ENCODE results near the gene TLE1.

Gene TLE1

DNA sequence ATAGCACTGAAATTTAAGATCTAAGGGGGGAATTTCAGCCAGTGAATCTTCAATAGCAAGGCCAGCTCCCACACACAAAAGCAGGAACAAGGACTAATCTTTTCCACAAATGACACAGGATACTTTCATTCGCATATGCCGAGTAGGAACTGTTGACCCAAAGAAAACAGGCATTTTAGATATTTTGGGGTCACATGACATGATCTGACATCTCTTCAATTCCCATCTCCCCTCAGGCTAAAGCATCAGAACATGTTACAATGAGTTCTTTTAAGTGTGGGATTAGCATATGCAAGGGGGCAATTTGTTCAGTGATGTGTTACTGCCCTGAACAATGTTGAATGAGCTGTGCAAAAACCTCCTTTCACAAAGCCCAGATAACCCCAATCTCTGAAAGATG is 68.2 kb downstream of the TLE1 start:
- H3K4me3 ChIP-seq (ENCODE audit: low read depth, low read length), result no peak overlapping the region
- TF ChIP-seq, protein P1, sequence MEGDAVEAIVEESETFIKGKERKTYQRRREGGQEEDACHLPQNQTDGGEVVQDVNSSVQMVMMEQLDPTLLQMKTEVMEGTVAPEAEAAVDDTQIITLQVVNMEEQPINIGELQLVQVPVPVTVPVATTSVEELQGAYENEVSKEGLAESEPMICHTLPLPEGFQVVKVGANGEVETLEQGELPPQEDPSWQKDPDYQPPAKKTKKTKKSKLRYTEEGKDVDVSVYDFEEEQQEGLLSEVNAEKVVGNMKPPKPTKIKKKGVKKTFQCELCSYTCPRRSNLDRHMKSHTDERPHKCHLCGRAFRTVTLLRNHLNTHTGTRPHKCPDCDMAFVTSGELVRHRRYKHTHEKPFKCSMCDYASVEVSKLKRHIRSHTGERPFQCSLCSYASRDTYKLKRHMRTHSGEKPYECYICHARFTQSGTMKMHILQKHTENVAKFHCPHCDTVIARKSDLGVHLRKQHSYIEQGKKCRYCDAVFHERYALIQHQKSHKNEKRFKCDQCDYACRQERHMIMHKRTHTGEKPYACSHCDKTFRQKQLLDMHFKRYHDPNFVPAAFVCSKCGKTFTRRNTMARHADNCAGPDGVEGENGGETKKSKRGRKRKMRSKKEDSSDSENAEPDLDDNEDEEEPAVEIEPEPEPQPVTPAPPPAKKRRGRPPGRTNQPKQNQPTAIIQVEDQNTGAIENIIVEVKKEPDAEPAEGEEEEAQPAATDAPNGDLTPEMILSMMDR (conservative IDR thresholded peaks at IDR 0.05; ENCODE audit: low read depth, low read length), result no peak
- DNase-seq (ENCODE audit: low read depth), result no peak

DNA sequence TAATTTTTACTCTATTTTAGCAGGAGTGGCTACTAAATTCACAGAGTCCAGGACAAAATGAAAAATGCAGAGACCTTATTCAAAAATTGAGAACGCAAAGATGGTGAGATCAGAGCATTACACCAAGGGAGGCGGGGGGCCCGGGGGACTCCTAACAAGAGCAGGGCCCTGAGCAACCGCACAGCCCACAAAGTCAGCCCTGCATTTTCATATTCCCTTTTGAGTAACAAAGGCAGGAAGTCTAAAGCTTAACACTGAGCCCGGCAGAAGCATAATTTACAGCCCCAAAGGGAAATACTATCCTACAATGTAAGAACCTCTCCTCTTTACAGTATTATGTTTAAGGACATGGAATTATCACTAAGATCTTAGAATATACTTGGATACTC is 69.4 kb downstream of the TLE1 start:
- no peak for DNase-seq (ENCODE audit: low read depth)
- no peak overlapping the region for H3K4me3 ChIP-seq (ENCODE audit: low read depth, low read length)
- TF ChIP-seq, protein P1 (conservative IDR thresholded peaks at IDR 0.05; ENCODE audit: low read depth, low read length), result no peak

DNA sequence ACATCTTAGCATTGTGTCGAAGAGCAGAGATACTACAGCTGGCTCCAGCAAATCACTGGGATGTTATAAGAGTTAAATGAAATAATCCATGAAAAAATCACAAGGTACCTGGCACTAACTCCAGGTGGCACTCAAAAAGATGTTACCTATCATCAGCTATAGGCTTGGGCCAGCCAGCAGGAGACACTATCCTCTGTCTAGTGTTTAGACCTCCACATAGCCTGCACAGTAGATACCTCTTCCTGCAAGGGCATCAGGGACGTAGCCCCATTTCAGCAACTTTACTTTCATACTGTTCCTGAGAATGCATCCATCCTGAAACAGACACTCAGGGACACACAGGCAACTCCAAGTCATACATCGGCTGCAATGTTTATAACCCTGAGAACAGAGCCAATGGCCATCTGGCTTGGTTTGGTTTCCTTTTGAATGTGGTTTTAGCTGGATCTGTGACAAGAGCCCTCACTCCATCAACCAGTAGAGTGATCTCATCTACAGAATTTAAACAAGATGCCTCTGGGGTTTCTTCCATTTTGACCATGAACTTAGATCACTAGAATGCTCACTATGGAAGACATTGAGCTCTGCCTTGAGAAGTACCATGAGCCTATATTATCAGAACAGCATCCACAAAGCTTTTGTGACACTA is 69.9 kb downstream of the TLE1 start:
- H3K4me3 ChIP-seq (ENCODE audit: low read depth, low read length), result no peak overlapping the region
- DNase-seq (ENCODE audit: low read depth), result peak; percentile 83
- TF ChIP-seq, protein P1 (conservative IDR thresholded peaks at IDR 0.05; ENCODE audit: low read depth, low read length), result no peak

DNA sequence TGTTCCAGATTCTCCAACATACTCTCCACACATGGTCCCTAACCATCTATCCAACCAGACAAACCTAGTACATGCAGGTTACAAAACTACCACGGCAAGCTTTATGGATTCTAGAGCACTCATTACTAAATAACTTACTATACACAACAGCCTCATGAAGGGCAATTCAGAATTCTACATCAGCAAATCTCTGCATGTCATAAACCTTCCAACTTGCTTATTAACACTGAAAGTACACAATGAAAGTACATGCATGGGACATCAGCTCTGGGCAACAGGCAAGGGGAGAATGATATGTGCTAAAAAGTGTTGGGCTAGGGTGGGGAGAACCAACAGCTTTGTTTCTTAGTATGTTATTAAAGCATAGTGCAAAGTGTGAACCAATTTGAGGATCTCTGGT is 70.4 kb downstream of the TLE1 start:
- no peak for DNase-seq (ENCODE audit: low read depth)
- TF ChIP-seq, protein P1 (conservative IDR thresholded peaks at IDR 0.05; ENCODE audit: low read depth, low read length), result no peak
- H3K4me3 ChIP-seq (ENCODE audit: low read depth, low read length), result no peak overlapping the region

DNA sequence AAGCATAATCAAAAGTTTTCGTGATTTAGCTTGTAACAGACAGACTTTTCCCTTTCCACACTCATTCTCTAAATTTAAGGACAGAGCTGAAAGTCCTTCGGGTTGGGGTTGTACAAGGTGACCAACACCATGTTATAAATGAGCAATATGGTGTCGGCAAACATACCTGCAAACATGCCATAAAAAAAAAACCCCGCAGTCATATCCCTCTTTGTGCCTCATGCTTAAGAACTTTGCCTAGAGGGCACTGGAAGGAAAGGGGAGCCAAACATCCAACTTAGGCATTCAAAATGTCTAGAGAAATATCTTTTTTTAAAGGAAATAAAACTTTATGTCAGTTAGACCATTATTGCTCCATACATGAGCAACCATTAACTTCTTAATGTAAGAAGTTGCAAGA is 73.2 kb downstream of the TLE1 start:
- H3K4me3 ChIP-seq (ENCODE audit: low read depth, low read length), result no peak overlapping the region
- TF ChIP-seq, protein P1 (conservative IDR thresholded peaks at IDR 0.05; ENCODE audit: low read depth, low read length), result no peak
- no peak for DNase-seq (ENCODE audit: low read depth)

DNA sequence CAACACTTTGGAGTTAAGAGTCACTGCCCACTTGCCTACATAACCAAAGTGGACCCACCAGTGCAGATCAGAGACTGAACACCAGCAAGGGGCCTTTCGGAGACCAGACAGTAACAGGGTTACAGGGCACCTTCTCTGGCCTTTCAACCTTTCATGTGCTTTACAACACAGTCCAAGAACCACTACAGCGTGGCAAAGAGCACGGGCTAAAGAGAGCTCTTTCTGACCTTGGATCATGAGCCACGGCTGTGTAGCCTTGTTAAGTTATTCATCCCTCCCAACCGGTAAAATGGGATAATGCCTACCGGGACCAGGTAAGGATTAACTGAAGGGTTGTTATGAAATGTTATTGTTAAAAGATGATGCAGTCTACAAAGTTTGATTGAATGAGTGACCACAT is 75.0 kb downstream of the TLE1 start:
- TF ChIP-seq, protein P1 (conservative IDR thresholded peaks at IDR 0.05; ENCODE audit: low read depth, low read length), result no peak
- DNase-seq (ENCODE audit: low read depth), result no peak

More for the DNA sequence above, 75.0 kb downstream of the TLE1 start:
- H3K4me3 ChIP-seq (ENCODE audit: low read depth, low read length), result no peak overlapping the region
